Trophoblast cell (in vitro differentiated cells and primary cell): ENCODE data around the gene FAM241B.

Source experiments
- DNase-seq, 2 donors: peaks; one replicate each; pipeline ENCODE4 v3.0.0-alpha.2; 2016
- H2AFZ ChIP-seq: 2 replicates; pipeline ENCODE4 v1.6.1; 2013; ENCODE audit warnings: low read length, moderate library complexity, mild to moderate bottlenecking; ENCODE audit not compliant: insufficient read depth, poor library complexity
- H2AK5ac ChIP-seq: 2 replicates; pipeline ENCODE4 v1.6.1; 2013; ENCODE audit warnings: mild to moderate bottlenecking, low read length
- H2BK120ac ChIP-seq: 2 replicates; pipeline ENCODE4 v1.6.1; 2013; ENCODE audit warnings: low read length, mild to moderate bottlenecking, moderate library complexity; ENCODE audit not compliant: insufficient read depth, poor library complexity
- H2BK12ac ChIP-seq: 2 replicates; pipeline ENCODE4 v1.6.1; 2013; ENCODE audit warnings: mild to moderate bottlenecking, low read length, moderate library complexity
- H2BK5ac ChIP-seq: 2 replicates; pipeline ENCODE4 v1.6.1; 2013; ENCODE audit warnings: low read length, low read depth, moderate library complexity, mild to moderate bottlenecking; ENCODE audit not compliant: poor library complexity
- H3K14ac ChIP-seq: 2 replicates; pipeline ENCODE4 v1.6.1; 2013; ENCODE audit warnings: mild to moderate bottlenecking, low read length
- H3K18ac ChIP-seq: 2 replicates; pipeline ENCODE4 v1.6.1; 2013; ENCODE audit warnings: mild to moderate bottlenecking, low read length
- H3K23ac ChIP-seq: 2 replicates; pipeline ENCODE4 v1.6.1; 2013; ENCODE audit warnings: low read length
- H3K27ac ChIP-seq: 2 replicates; pipeline ENCODE4 v1.5.1; 2013; ENCODE audit warnings: low read depth, mild to moderate bottlenecking, inconsistent platforms, low read length, moderate library complexity
- H3K27me3 ChIP-seq: 2 replicates; pipeline ENCODE4 v1.6.1; 2013; ENCODE audit warnings: inconsistent platforms, mild to moderate bottlenecking, low read length, moderate library complexity; ENCODE audit not compliant: insufficient read depth
- H3K36me3 ChIP-seq, 2 experiments: 1 replicate in 1 of 2; 2 replicates in 1 of 2; pipeline ENCODE4 v1.6.1; 2013; ENCODE audit warnings: low read length in 2 of 2, mild to moderate bottlenecking in 2 of 2, moderate library complexity in 1 of 2; ENCODE audit not compliant: insufficient read depth in 2 of 2, control insufficient read depth in 1 of 2
- H3K4ac ChIP-seq: 2 replicates; pipeline ENCODE4 v1.6.1; 2013; ENCODE audit warnings: low read depth, mild to moderate bottlenecking, low read length, moderate library complexity
- H3K4me1 ChIP-seq, 2 experiments: 1 replicate in 1 of 2; 2 replicates in 1 of 2; pipeline ENCODE4 v1.6.1; 2013; ENCODE audit warnings: low read length in 2 of 2, mild to moderate bottlenecking in 2 of 2, moderate library complexity in 1 of 2; ENCODE audit not compliant: insufficient read depth in 2 of 2, control insufficient read depth in 1 of 2
- H3K4me2 ChIP-seq: 2 replicates; pipeline ENCODE4 v1.6.1; 2013; ENCODE audit warnings: inconsistent platforms, mild to moderate bottlenecking, low read length, moderate library complexity
- H3K4me3 ChIP-seq: 2 replicates; pipeline ENCODE4 v1.5.1; 2013; ENCODE audit warnings: mild to moderate bottlenecking, low read depth, low read length, inconsistent platforms
- H3K79me1 ChIP-seq: one replicate; pipeline ENCODE4 v1.6.1; 2013; ENCODE audit warnings: low read length
- H3K79me2 ChIP-seq: 2 replicates; pipeline ENCODE4 v1.6.1; 2013; ENCODE audit warnings: low read length, mild to moderate bottlenecking; ENCODE audit not compliant: control insufficient read depth, insufficient read depth, poor library complexity
- H3K9ac ChIP-seq: 2 replicates; pipeline ENCODE4 v1.6.1; 2013; ENCODE audit warnings: mild to moderate bottlenecking, low read length
- H3K9me3 ChIP-seq: 2 replicates; pipeline ENCODE4 v1.6.1; 2013; ENCODE audit warnings: low read depth, mild to moderate bottlenecking, control low read depth, inconsistent platforms, low read length; ENCODE audit not compliant: insufficient read depth
- H4K12ac ChIP-seq: 2 replicates; pipeline ENCODE4 v1.6.1; 2013; ENCODE audit warnings: low read depth, mild to moderate bottlenecking, low read length, moderate library complexity
- H4K8ac ChIP-seq: 2 replicates; pipeline ENCODE4 v1.6.1; 2013; ENCODE audit warnings: low read depth, mild to moderate bottlenecking, low read length, moderate library complexity
- H4K91ac ChIP-seq: one replicate; pipeline ENCODE4 v1.6.1; 2013; ENCODE audit warnings: low read depth, mild to moderate bottlenecking, low read length, moderate library complexity
- WGBS: extraction: QIAGEN DNeasy Blood & Tissue Kit; methylation state at CpG from one replicate; pipeline ENCODE4 v1.1.7; 2013; ENCODE audit warnings: missing lambda C conversion rate; ENCODE audit not compliant: insufficient read length, insufficient coverage; ENCODE audit errors: extremely low coverage; 5-methylcytosine and 5-hydroxymethylcytosine counted together

FAM241B gene

GRCh38 chr10:69645296-69646184 lies 15.5 kb downstream of the FAM241B start:
- no peak overlapping the region for H3K18ac ChIP-seq
- H3K27ac ChIP-seq: no peak overlapping the region
- H3K4me2 ChIP-seq: no peak overlapping the region
- no peak overlapping the region for H4K8ac ChIP-seq
- no peaks in the 10 kb centered on the region for H3K79me1 ChIP-seq
- H3K27me3 ChIP-seq: no peaks in the 10 kb centered on the region
- no peak overlapping the region for H3K9ac ChIP-seq
- no peaks in the 10 kb centered on the region for H3K4me1 ChIP-seq
- no peak overlapping the region for H3K23ac ChIP-seq
- H2BK120ac ChIP-seq: no peak overlapping the region
- H3K9me3 ChIP-seq: no peaks in the 10 kb centered on the region
- H3K79me2 ChIP-seq: no peaks in the 10 kb centered on the region
- no CpG with 5 or more reads among the region's 24 CpGs for WGBS
- no peak overlapping the region for H4K12ac ChIP-seq
- no peak overlapping the region for H3K14ac ChIP-seq
- H4K91ac ChIP-seq: no peak overlapping the region
- no peak overlapping the region for H2BK5ac ChIP-seq
- no peak overlapping the region for H2BK12ac ChIP-seq
- H2AK5ac ChIP-seq: no peak overlapping the region
- DNase-seq: no peak
- H3K4ac ChIP-seq: no peak overlapping the region
- no peak overlapping the region for H2AFZ ChIP-seq
- no peaks in the 10 kb centered on the region for H3K36me3 ChIP-seq
- no peak overlapping the region for H3K4me3 ChIP-seq

GRCh38 chr10:69646185-69647060 lies 16.4 kb downstream of the FAM241B start:
- H3K27me3 ChIP-seq: no peaks in the 10 kb centered on the region
- no peak overlapping the region for H4K8ac ChIP-seq
- no peak overlapping the region for H3K18ac ChIP-seq
- no peak overlapping the region for H3K4me3 ChIP-seq
- no peak overlapping the region for H3K14ac ChIP-seq
- WGBS: no CpG with 5 or more reads among the region's 11 CpGs
- H3K23ac ChIP-seq: no peak overlapping the region
- no peaks in the 10 kb centered on the region for H3K4me1 ChIP-seq
- no peak overlapping the region for H4K12ac ChIP-seq
- H3K9me3 ChIP-seq: no peaks in the 10 kb centered on the region
- H2BK5ac ChIP-seq: no peak overlapping the region
- H2BK12ac ChIP-seq: no peak overlapping the region
- no peak overlapping the region for H3K4ac ChIP-seq
- H3K79me1 ChIP-seq: no peaks in the 10 kb centered on the region
- no peak overlapping the region for H2AK5ac ChIP-seq
- H3K9ac ChIP-seq: no peak overlapping the region
- H2BK120ac ChIP-seq: no peak overlapping the region
- no peaks in the 10 kb centered on the region for H3K36me3 ChIP-seq
- H2AFZ ChIP-seq: no peak overlapping the region
- no peak for DNase-seq
- no peak overlapping the region for H3K4me2 ChIP-seq
- H3K27ac ChIP-seq: no peak overlapping the region
- H4K91ac ChIP-seq: no peak overlapping the region
- no peaks in the 10 kb centered on the region for H3K79me2 ChIP-seq

- H3K23ac ChIP-seq: no peak overlapping the region
- H3K36me3 ChIP-seq: no peaks in the 10 kb centered on the region
- no peak overlapping the region for H4K8ac ChIP-seq
- H3K9me3 ChIP-seq: no peaks in the 10 kb centered on the region
- no peak overlapping the region for H2AK5ac ChIP-seq
- no peak overlapping the region for H2BK120ac ChIP-seq
- H3K4ac ChIP-seq: no peak overlapping the region
- no peaks in the 10 kb centered on the region for H3K79me1 ChIP-seq
- H3K9ac ChIP-seq: no peak overlapping the region
- H3K4me3 ChIP-seq: no peak overlapping the region
- H2BK12ac ChIP-seq: no peak overlapping the region
- no peak overlapping the region for H4K91ac ChIP-seq
- no peaks in the 10 kb centered on the region for H3K27me3 ChIP-seq
- no peaks in the 10 kb centered on the region for H3K79me2 ChIP-seq
- H3K14ac ChIP-seq: no peak overlapping the region
- H3K18ac ChIP-seq: no peak overlapping the region
- H3K4me2 ChIP-seq: no peak overlapping the region
- no peak for DNase-seq
- no peaks in the 10 kb centered on the region for H3K4me1 ChIP-seq
- H4K12ac ChIP-seq: no peak overlapping the region
- H2AFZ ChIP-seq: no peak overlapping the region
- H2BK5ac ChIP-seq: no peak overlapping the region
- no CpG with 5 or more reads among the region's 6 CpGs for WGBS
- no peak overlapping the region for H3K27ac ChIP-seq
Measured at GRCh38 chr10:69647126-69647525, 17.1 kb downstream of the FAM241B start.

DNA sequence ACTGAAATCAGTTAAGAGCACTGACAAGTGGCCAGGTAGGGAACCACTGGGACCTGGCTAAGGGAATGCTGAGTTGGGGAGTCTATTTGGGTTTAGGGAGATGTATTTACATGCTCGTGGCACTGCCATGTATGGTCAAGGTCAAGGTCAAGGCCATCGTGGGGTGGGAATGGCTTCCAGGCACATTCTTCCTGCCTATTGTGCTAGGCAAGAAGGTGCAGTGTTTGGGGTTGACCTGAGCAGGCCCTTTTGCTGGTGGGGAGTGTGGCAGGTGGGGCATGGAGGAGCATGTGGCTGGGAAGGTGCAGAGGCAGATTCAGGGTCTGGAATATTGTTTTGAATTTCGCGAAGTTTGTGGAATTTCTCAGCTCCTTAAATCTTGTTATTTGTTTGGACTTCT lies 17.8 kb downstream of the FAM241B start:
- Histone ChIP-seq H3K4me2 (no peak overlapping the region), H2AK5ac (no peak overlapping the region), H4K8ac (no peak overlapping the region), H3K79me1 (no peaks in the 10 kb centered on the region), H2BK12ac (no peak overlapping the region), H3K23ac (no peak overlapping the region), H3K27ac (no peak overlapping the region), H3K9ac (no peak overlapping the region), H3K9me3 (no peaks in the 10 kb centered on the region), H3K14ac (no peak overlapping the region), H3K79me2 (no peaks in the 10 kb centered on the region), H2BK120ac (no peak overlapping the region), H2BK5ac (no peak overlapping the region), H4K12ac (no peak overlapping the region), H3K18ac (no peak overlapping the region), H3K4me1 (no peaks in the 10 kb centered on the region), H3K4me3 (no peak overlapping the region), H3K4ac (no peak overlapping the region), H3K36me3 (no peaks in the 10 kb centered on the region), H2AFZ (no peak overlapping the region), H4K91ac (no peak overlapping the region), H3K27me3 (no peaks in the 10 kb centered on the region)
- DNase-seq: no peak
- WGBS: no CpG with 5 or more reads among the region's 4 CpGs
